Middle frontal gyrus (tissue), 1 donor: ENCODE data around the gene PISD.

Source experiments
- DNase-seq: peaks from one replicate; pipeline ENCODE4 v3.0.0-alpha.2; 2015; ENCODE audit warnings: low spot score; ENCODE audit errors: extremely low spot score

PISD gene

DNA sequence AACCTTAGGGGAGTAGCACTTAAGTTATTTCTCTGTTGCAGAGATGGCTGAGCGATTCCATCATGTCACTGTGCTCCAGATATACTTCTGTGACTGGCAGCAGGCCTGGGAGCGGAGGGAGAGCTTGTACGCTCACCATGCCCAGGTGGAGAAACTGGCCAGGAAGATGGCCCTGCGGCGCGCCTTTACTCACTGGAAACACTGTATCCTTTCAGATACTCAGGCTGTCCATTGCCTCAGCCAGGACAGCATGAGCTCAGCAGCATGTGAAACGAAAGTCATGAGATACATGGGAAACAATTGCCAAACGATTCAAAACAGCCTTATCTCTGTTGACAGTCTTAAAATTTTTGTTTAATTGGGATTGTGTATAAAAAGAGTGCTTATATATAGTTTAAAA lies 86.8 kb downstream of the PISD start:
- DNase-seq, result no peak

DNA sequence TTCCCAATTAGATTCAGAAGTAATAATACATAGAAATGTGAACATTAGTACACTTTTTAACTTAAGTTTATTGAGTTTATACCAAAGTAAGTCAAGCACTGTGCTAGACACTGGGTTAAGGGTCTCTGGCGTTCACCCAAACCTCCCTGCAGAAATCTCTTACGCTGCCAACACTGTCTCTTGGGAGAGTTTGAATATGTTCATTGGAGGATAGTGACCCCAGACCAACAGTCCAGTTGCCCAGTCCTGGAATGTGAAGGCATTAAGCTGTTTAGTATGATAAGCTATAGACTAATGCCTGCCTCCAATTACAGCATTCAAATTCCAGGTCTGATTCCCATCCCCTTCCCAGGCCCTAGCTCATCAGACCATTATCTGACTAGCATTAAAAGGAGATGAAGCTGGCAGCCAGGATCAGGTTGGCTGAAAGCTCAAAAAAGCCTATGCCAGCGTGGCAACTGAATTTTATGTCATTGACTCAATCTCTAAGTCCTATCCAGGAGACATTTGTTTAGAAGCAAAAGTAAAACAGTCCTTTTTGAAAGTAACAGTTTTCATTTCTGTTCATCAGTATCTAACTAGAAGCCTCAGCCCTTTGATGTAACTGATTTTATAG lies 87.9 kb downstream of the PISD start:
- no peak for DNase-seq

DNA sequence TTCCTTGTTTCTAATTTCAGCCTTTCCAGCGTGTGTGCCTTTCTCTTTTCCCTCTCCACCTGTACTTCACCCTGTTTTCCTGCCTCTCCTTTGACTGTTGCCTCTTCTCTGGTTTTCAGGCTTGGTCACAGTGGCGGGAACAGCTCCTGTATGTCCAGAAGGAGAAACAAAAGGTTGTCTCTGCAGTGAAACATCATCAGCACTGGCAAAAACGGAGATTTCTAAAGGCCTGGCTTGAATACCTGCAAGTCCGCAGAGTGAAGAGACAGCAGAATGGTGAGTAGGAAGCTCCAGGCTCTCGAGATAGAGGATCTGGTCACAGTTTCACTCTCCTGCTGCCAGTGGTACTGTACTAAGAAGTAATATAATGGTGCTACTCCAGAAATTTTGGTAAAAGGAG lies 89.1 kb downstream of the PISD start:
- no peak for DNase-seq

DNA sequence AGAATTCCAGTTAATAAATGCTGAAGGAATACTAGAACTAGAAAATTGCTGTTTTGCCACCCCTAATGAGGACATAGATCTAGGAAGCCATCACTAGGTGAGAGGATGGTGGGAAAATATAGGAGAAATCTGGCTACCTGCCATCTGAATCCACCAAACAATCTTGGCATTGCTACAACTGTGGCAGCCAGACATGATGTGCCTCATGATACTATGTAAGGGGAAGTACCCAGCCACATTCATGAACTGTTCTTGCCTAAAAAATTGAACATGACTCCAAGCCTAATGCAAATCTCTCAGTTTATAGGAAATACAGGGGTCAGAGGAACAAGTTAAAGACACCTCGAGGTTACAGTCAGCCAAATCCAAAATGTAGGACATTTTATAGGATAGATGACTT lies 92.9 kb downstream of the PISD start:
- DNase-seq, result no peak
